Keratinocyte (primary cell): ENCODE results near the gene SLC29A1. TPM values are rescaled to one million over a fixed set of nuclear protein-coding genes. Genes with fewer than 3 reads are reported as not detected.
A peak's percentile ranks its signal among the peaks of the same experiment; 100 is the strongest.

ENCODE experiments used
- DNase-seq: peaks from one replicate; pipeline ENCODE4 v3.0.0-alpha.2; 2011; ENCODE audit warnings: low read depth, missing footprints, low spot score
- FAIRE-seq: peaks from 2 replicates; lab custom pipeline; 2011; peaks lifted over from hg19 to GRCh38; lab: Jason Lieb, UNC
- H2AFZ ChIP-seq: 2 replicates; pipeline ENCODE4 v1.6.0; 2012; ENCODE audit warnings: low read length, control low read depth, inconsistent platforms; ENCODE audit not compliant: control insufficient read depth
- H3K27ac ChIP-seq: 2 replicates; pipeline ENCODE4 v1.5.1; 2011; ENCODE audit warnings: low read length; ENCODE audit not compliant: control insufficient read depth, insufficient read depth
- H3K27me3 ChIP-seq: 3 replicates; pipeline ENCODE4 v1.6.0; 2011; ENCODE audit warnings: low read length; ENCODE audit not compliant: control insufficient read depth, insufficient read depth; ENCODE audit errors: extremely low read depth
- H3K36me3 ChIP-seq, 2 experiments: 2 replicates in 1 of 2; 3 replicates in 1 of 2; pipeline ENCODE4 v1.5.1; 2011; ENCODE audit warnings: low read length in 2 of 2, mild to moderate bottlenecking in 1 of 2; ENCODE audit not compliant: control insufficient read depth in 2 of 2, insufficient read depth in 2 of 2; ENCODE audit errors: extremely low read depth in 1 of 2
- H3K4me1 ChIP-seq: 3 replicates; pipeline ENCODE4 v1.5.1; 2011; ENCODE audit warnings: low read length; ENCODE audit not compliant: control insufficient read depth, insufficient read depth; ENCODE audit errors: extremely low read depth
- H3K4me2 ChIP-seq: 3 replicates; pipeline ENCODE4 v1.6.0; 2011; ENCODE audit warnings: low read depth, low read length; ENCODE audit not compliant: control insufficient read depth, insufficient read depth; ENCODE audit errors: extremely low read depth
- H3K4me3 ChIP-seq, 3 experiments: fragments of 200-600 bp in 1 of 3; sonication (generic) in 1 of 3; 2 replicates in 2 of 3; 3 replicates in 1 of 3; pipeline ENCODE4 v1.5.1; 2011 to 2016; ENCODE audit warnings: low read length in 3 of 3, mild to moderate bottlenecking in 3 of 3, control low read depth in 2 of 3, inconsistent platforms in 1 of 3, low read depth in 1 of 3, mixed read lengths in 1 of 3, mixed run types in 1 of 3, moderate library complexity in 1 of 3; ENCODE audit not compliant: control insufficient read depth in 2 of 3, insufficient read depth in 2 of 3; ENCODE audit errors: extremely low read depth in 1 of 3
- H3K79me2 ChIP-seq: 2 replicates; pipeline ENCODE4 v1.6.0; 2012; ENCODE audit warnings: low read length; ENCODE audit not compliant: control insufficient read depth, insufficient read depth
- H3K9ac ChIP-seq: 3 replicates; pipeline ENCODE4 v1.6.0; 2011; ENCODE audit warnings: low read length; ENCODE audit not compliant: control insufficient read depth, insufficient read depth; ENCODE audit errors: extremely low read depth
- H3K9me1 ChIP-seq: 3 replicates; pipeline ENCODE4 v1.6.0; 2011; ENCODE audit warnings: low read length; ENCODE audit not compliant: control insufficient read depth, insufficient read depth; ENCODE audit errors: extremely low read depth
- H3K9me3 ChIP-seq: 2 replicates; pipeline ENCODE4 v1.5.1; 2012; ENCODE audit warnings: low read depth, low read length; ENCODE audit not compliant: control insufficient read depth
- H4K20me1 ChIP-seq: 3 replicates; pipeline ENCODE4 v1.6.0; 2011; ENCODE audit warnings: low read length; ENCODE audit not compliant: control insufficient read depth, insufficient read depth; ENCODE audit errors: extremely low read depth
- EZH2 ChIP-seq: IDR thresholded peaks from one replicate; pipeline ENCODE4 v1.6.1; 2012; ENCODE audit warnings: inconsistent platforms, mild to moderate bottlenecking, low read length, moderate library complexity
- dilution Hi-C: fragments of 300-500 bp; cut with MboI; formaldehyde crosslinking; loops from one replicate; pipeline ENCODE4 v1.7.0; 2020; ENCODE audit warnings: low sequenced_read_pairs; ENCODE audit not compliant: extremely low pct_ligation_motif_present
- polyA plus RNA-seq, 5 experiments: library from polyadenylated mRNA; depleted of rRNA in 3 of 5; stranded (reverse) in 3 of 5; stranded (forward) in 1 of 5; unstranded in 1 of 5; fragments of >200 nt; gene quantifications; 1 replicate in 1 of 5; 2 replicates in 3 of 5; 3 replicates in 1 of 5; pipeline versions ENCODE4 v1.2.1 to v1.2.3, GENCODE V29; 2011 to 2012; ENCODE audit warnings: missing spikeins in 2 of 5, low read depth in 1 of 5, low replicate concordance in 1 of 5
- TF ChIP-seq, protein P1 (sequence below), 3 experiments: IDR thresholded peaks in 1 of 3; conservative IDR thresholded peaks in 1 of 3; optimal IDR thresholded peaks in 1 of 3; 2 replicates in 2 of 3; 3 replicates in 1 of 3; pipeline versions ENCODE3 to v1.5.1; 2011; ENCODE audit warnings: low read length in 3 of 3, mild to moderate bottlenecking in 3 of 3, moderate library complexity in 2 of 3, control low read depth in 1 of 3, inconsistent platforms in 1 of 3; ENCODE audit not compliant: insufficient read depth in 2 of 3; ENCODE audit errors: extremely low read depth in 1 of 3

SLC29A1 gene
- polyA plus RNA-seq, 1 donor (not counting 4 experiments of a cell fraction or from before 2014, with no cell fraction given): 51.0 TPM

DNA sequence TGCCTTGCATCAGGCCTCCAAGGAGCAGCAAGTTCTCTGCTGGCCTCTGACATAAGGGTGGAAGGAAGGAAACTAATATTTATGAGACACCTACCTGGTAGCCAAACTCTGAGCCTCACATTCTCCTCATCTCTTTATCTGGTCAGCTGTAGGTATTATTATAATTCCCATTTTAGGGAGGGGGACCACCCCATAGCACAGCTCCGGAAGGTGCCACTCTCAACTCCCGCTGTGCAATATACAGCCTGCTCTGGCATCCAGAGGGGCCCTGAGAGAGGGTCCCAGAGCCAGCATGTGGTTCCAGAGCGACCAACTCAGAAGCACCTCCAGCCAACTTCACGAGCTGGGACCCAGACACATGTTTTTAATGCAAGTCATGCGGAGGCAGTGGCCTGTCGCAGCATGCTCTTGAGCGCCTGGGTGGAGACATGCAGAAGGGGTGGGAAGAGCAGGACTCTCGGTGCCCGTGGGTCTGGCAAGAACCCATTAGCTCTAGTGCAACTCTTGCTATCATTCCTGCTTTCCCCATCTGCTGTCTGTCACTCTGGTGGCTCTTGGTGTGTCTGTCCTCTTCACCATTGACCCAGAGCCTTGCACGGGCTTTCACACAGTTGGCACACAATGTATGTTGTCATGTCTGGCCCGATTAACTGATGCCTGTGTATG, 21.6 kb upstream of the SLC29A1 start:
- peak overlapping the region; percentile 35 for H2AFZ ChIP-seq

DNA sequence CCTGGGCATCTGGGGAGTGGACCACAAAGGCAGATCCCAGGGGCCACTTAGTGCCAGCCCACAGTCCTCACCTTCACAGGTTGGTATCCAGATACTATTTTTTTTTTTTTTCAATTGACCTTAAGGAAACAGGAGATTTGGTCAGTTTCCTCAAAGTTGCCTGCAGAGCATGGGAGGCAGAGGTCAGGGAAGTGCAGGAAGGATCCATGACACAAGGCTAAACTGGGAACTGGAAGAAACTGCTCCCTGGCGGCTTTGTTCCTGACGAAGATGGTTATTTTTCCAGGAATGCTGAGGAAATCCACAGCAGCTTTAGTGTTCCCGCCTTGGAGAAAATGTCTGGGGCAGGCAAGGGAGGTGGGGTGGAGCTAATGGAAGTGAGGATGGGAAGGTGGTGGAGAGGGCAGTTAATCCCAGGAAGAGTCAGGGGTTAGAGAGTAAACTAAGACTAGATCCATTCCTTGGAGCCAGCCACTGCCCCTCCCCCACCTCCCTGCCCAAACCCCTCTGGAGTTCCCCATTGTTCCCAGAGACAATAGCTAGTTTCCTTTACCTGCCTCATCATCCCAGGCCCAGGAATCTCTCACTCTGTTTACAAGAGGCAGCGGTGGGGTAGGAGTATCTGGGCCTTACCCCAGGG, 20.9 kb upstream of the SLC29A1 start:
- H2AFZ ChIP-seq: no peak overlapping the region
- no peaks in the 10 kb centered on the region for H3K27me3 ChIP-seq
- no peaks in the 10 kb centered on the region for H3K36me3 ChIP-seq
- no peaks in the 10 kb centered on the region for H3K9me3 ChIP-seq
- H3K9ac ChIP-seq: no peak overlapping the region
- H3K79me2 ChIP-seq: no peaks in the 10 kb centered on the region
- peak overlapping the region; percentile 73 for H3K4me2 ChIP-seq
- H3K27ac ChIP-seq: no peak overlapping the region
- no peaks in the 10 kb centered on the region for H3K9me1 ChIP-seq
- no peak overlapping the region for H3K4me3 ChIP-seq
- no peaks in the 10 kb centered on the region for H4K20me1 ChIP-seq
- dilution Hi-C loops: no loop called here
- H3K4me1 ChIP-seq: peaks cover 37% of the 10 kb centered on the region
- DNase-seq (no peak), FAIRE-seq (no peak)
- TF ChIP-seq EZH2: no peak
- TF ChIP-seq, protein P1, sequence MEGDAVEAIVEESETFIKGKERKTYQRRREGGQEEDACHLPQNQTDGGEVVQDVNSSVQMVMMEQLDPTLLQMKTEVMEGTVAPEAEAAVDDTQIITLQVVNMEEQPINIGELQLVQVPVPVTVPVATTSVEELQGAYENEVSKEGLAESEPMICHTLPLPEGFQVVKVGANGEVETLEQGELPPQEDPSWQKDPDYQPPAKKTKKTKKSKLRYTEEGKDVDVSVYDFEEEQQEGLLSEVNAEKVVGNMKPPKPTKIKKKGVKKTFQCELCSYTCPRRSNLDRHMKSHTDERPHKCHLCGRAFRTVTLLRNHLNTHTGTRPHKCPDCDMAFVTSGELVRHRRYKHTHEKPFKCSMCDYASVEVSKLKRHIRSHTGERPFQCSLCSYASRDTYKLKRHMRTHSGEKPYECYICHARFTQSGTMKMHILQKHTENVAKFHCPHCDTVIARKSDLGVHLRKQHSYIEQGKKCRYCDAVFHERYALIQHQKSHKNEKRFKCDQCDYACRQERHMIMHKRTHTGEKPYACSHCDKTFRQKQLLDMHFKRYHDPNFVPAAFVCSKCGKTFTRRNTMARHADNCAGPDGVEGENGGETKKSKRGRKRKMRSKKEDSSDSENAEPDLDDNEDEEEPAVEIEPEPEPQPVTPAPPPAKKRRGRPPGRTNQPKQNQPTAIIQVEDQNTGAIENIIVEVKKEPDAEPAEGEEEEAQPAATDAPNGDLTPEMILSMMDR (optimal IDR thresholded peaks at IDR 0.05 in 1 of 3, IDR thresholded peaks at IDR 0.05 in 1 of 3, conservative IDR thresholded peaks at IDR 0.05 in 1 of 3; ENCODE audit: extremely low read depth in 1 of 3, insufficient read depth in 2 of 3, low read length in 3 of 3): no peak

More for the DNA sequence above, 21.6 kb upstream of the SLC29A1 start:
- no peak for DNase-seq
- Histone ChIP-seq H3K9me1 (no peaks in the 10 kb centered on the region), H3K9ac (peak overlapping the region; percentile 50), H3K27ac (peak overlapping the region; percentile 65), H3K27me3 (no peaks in the 10 kb centered on the region), H3K36me3 (no peaks in the 10 kb centered on the region), H3K4me2 (peak overlapping the region; percentile 73), H3K79me2 (no peaks in the 10 kb centered on the region), H3K4me1 (peaks cover 35% of the 10 kb centered on the region), H3K4me3 (peak overlapping the region in 2 of 3 experiments; percentile 17 to 30), H3K9me3 (no peaks in the 10 kb centered on the region), H4K20me1 (no peaks in the 10 kb centered on the region)
- FAIRE-seq: peak; percentile 87
- TF ChIP-seq, protein P1 (optimal IDR thresholded peaks at IDR 0.05 in 1 of 3, IDR thresholded peaks at IDR 0.05 in 1 of 3, conservative IDR thresholded peaks at IDR 0.05 in 1 of 3; ENCODE audit: extremely low read depth in 1 of 3, insufficient read depth in 2 of 3, low read length in 3 of 3): no peak
- TF ChIP-seq EZH2: no peak
- dilution Hi-C loops: no loop called here
